HCT116 (cell line): ENCODE data around the gene ITM2C. TPM values are rescaled to one million over a fixed set of nuclear protein-coding genes. Genes with fewer than 3 reads are reported as not detected.

Source experiments
- ATAC-seq: fragments of 200-7000 bp; cut with Tn5 transposase; 2 replicates; pipeline ENCODE4 v1.9.1; 2020; ENCODE audit warnings: mild to moderate bottlenecking, moderate library complexity
- BruUV-seq: library from RNA; stranded (reverse); fragments of 400-500 nt; replicated peaks from 2 replicates; lab custom pipeline; 2021; lab: Mats Ljungman, UMichigan
- CTCF ChIA-PET: fragments of 300-600 bp; sonication (Branson Sonifier 250); formaldehyde crosslinking; loops from one replicate; lab custom pipeline; 2021; ENCODE audit warnings: antibody characterized with exemption; lab: Charles Lee
- POLR2A ChIA-PET: fragments of 300-600, 350-600 bp; sonication (Branson Sonifier 250); formaldehyde crosslinking; loops from one replicate; lab custom pipeline; 2021; ENCODE audit warnings: antibody characterized with exemption; lab: Charles Lee
- RAD21 ChIA-PET, 2 experiments: fragments of 300-600 bp; sonication (Branson Sonifier 250); formaldehyde crosslinking; loops; one replicate each; lab custom pipeline; 2023; ENCODE audit warnings: low total read pairs in 2 of 2; ENCODE audit not compliant: uncharacterized antibody in 2 of 2, unreplicated experiment in 2 of 2, low non-redundant PET in 1 of 2; lab: Charles Lee
- DNase-seq: peaks from one replicate; pipeline ENCODE4 v3.0.0-alpha.2; 2010; ENCODE audit warnings: low read depth, low spot score
- H2AFZ ChIP-seq: fragments of 200-600 bp; shearing (Covaris generic), sonication (generic); 2 replicates; pipeline ENCODE4 v1.6.1; 2017; ENCODE audit warnings: low read depth, mixed run types, mixed read lengths, antibody characterized with exemption, low read length; ENCODE audit not compliant: poor library complexity, severe bottlenecking
- H3K27ac ChIP-seq: 2 replicates; pipeline ENCODE4 v1.5.1; 2012; ENCODE audit warnings: low read depth, low read length
- H3K27me3 ChIP-seq: fragments of 200-600 bp; sonication (generic); 2 replicates; pipeline ENCODE4 v1.6.1; 2016; ENCODE audit warnings: mixed run types, low read length, mixed read lengths; ENCODE audit not compliant: insufficient read depth
- H3K36me3 ChIP-seq, 2 experiments: fragments of 200-500 bp in 1 of 2; fragments of 200-600 bp in 1 of 2; sonication (Bioruptor generic) in 1 of 2; sonication (generic) in 1 of 2; 2 replicates each; pipeline versions ENCODE4 v1.5.1 to v1.6.1; 2014 to 2016; ENCODE audit warnings: low read length in 2 of 2, inconsistent platforms in 1 of 2, mixed read lengths in 1 of 2, mixed run types in 1 of 2; ENCODE audit not compliant: insufficient read depth in 2 of 2, control insufficient read depth in 1 of 2
- H3K4me1 ChIP-seq, 2 experiments: fragments of 200-600 bp in 1 of 2; sonication (generic) in 1 of 2; 2 replicates each; pipeline versions ENCODE4 v1.5.1 to v1.6.1; 2012 to 2017; ENCODE audit warnings: low read length in 2 of 2, inconsistent platforms in 1 of 2, mild to moderate bottlenecking in 1 of 2, mixed read lengths in 1 of 2, mixed run types in 1 of 2, moderate library complexity in 1 of 2; ENCODE audit not compliant: insufficient read depth in 2 of 2, control insufficient read depth in 1 of 2
- H3K4me2 ChIP-seq: fragments of 200-600 bp; sonication (generic); 2 replicates; pipeline ENCODE4 v1.6.1; 2017; ENCODE audit warnings: mixed run types, low read length, mixed read lengths
- H3K4me3 ChIP-seq, 2 experiments: fragments of 200-600 bp in 1 of 2; sonication (generic) in 1 of 2; replicated peaks in 1 of 2; 2 replicates each; pipeline ENCODE4 v1.5.1; 2011 to 2016; ENCODE audit warnings: low read length in 2 of 2, control low read depth in 1 of 2, low read depth in 1 of 2, mild to moderate bottlenecking in 1 of 2, mixed read lengths in 1 of 2, mixed run types in 1 of 2
- H3K79me2 ChIP-seq: fragments of 200-600 bp; sonication (generic); 2 replicates; pipeline ENCODE4 v1.6.1; 2017; ENCODE audit warnings: mild to moderate bottlenecking, mixed run types, low read length, moderate library complexity, mixed read lengths; ENCODE audit not compliant: insufficient read depth
- H3K9ac ChIP-seq: fragments of 200-600 bp; sonication (generic); 2 replicates; pipeline ENCODE4 v1.6.1; 2016; ENCODE audit warnings: low read length, mixed read lengths
- H3K9me2 ChIP-seq: fragments of 200-600 bp; sonication (generic), shearing (Covaris generic); 2 replicates; pipeline ENCODE4 v1.6.1; 2017; ENCODE audit warnings: mixed run types, mild to moderate bottlenecking, moderate library complexity; ENCODE audit not compliant: insufficient read depth
- H3K9me3 ChIP-seq, 2 experiments: fragments of 200-500 bp in 1 of 2; fragments of 200-600 bp in 1 of 2; sonication (Bioruptor generic) in 1 of 2; sonication (generic) in 1 of 2; 2 replicates each; pipeline ENCODE4 v1.6.1; 2014 to 2017; ENCODE audit warnings: low read length in 2 of 2, mixed read lengths in 2 of 2, inconsistent platforms in 1 of 2, low read depth in 1 of 2, mild to moderate bottlenecking in 1 of 2, mixed run types in 1 of 2, moderate library complexity in 1 of 2; ENCODE audit not compliant: control insufficient read depth in 1 of 2, insufficient read depth in 1 of 2
- H4K20me1 ChIP-seq: fragments of 200-600 bp; sonication (generic), shearing (Covaris generic); 2 replicates; pipeline ENCODE4 v1.6.1; 2017; ENCODE audit warnings: mixed run types, mild to moderate bottlenecking, moderate library complexity; ENCODE audit not compliant: insufficient read depth
- EGR1 ChIP-seq: IDR thresholded peaks from 2 replicates; pipeline ENCODE4 v1.6.1; 2012; ENCODE audit warnings: low read depth
- EZH2 ChIP-seq: fragments of 200-600 bp; sonication (generic); IDR thresholded peaks from 2 replicates; pipeline ENCODE4 v1.6.1; 2017; ENCODE audit warnings: antibody characterized with exemption, mixed run types
- FOSL1 ChIP-seq: IDR thresholded peaks from 2 replicates; pipeline ENCODE4 v1.6.1; 2012; ENCODE audit warnings: low read depth
- JUND ChIP-seq: IDR thresholded peaks from 2 replicates; pipeline ENCODE4 v1.6.1; 2012
- POLR2A ChIP-seq: IDR thresholded peaks from 2 replicates; pipeline ENCODE4 v1.7.0; 2011; ENCODE audit warnings: borderline replicate concordance; ENCODE audit not compliant: insufficient read depth, insufficient read length; ENCODE audit errors: extremely low read depth
- POLR2AphosphoS5 ChIP-seq: IDR thresholded peaks from 2 replicates; pipeline ENCODE4 v1.6.1; 2011; ENCODE audit warnings: mild to moderate bottlenecking, low read depth, low read length, moderate library complexity
- RAD21 ChIP-seq: IDR thresholded peaks from 2 replicates; pipeline ENCODE4 v1.6.1; 2012; ENCODE audit warnings: low read depth, mild to moderate bottlenecking
- YY1 ChIP-seq: IDR thresholded peaks from 2 replicates; pipeline ENCODE4 v1.6.1; 2011; ENCODE audit warnings: low read length, low read depth, moderate library complexity, mild to moderate bottlenecking; ENCODE audit not compliant: insufficient replicate concordance; ENCODE audit errors: extremely low read depth
- intact Hi-C: fragments of 100-400 bp; cut with micrococcal nuclease; formaldehyde crosslinking; loops from 2 replicates; pipeline ENCODE4 v1.10.0; 2022
- total RNA-seq: library from RNA; stranded (reverse); gene quantifications from one replicate; pipeline ENCODE4 v1.2.1, GENCODE V29; 2021; ENCODE audit not compliant: unreplicated experiment
- TF ChIP-seq, protein P1 (sequence below), 3 experiments: fragments of 200-600 bp in 1 of 3; sonication (generic) in 1 of 3; IDR thresholded peaks in 2 of 3; conservative IDR thresholded peaks in 1 of 3; 2 replicates each; pipeline ENCODE4 v1.5.1; 2012 to 2017; ENCODE audit warnings: low read depth in 2 of 3, low read length in 2 of 3, antibody characterized with exemption in 1 of 3, borderline replicate concordance in 1 of 3, control low read depth in 1 of 3, mild to moderate bottlenecking in 1 of 3, mixed read lengths in 1 of 3, mixed run types in 1 of 3, moderate library complexity in 1 of 3; ENCODE audit not compliant: insufficient read depth in 1 of 3
- TF ChIP-seq, protein P2 (sequence below): IDR thresholded peaks from 2 replicates; pipeline ENCODE4 v1.6.1; 2011; ENCODE audit warnings: mild to moderate bottlenecking, low read length, moderate library complexity; ENCODE audit not compliant: insufficient replicate concordance; ENCODE audit errors: extremely low read depth

ITM2C gene
- total RNA-seq, 1 experiment from 2014 or later: 117 TPM

DNA sequence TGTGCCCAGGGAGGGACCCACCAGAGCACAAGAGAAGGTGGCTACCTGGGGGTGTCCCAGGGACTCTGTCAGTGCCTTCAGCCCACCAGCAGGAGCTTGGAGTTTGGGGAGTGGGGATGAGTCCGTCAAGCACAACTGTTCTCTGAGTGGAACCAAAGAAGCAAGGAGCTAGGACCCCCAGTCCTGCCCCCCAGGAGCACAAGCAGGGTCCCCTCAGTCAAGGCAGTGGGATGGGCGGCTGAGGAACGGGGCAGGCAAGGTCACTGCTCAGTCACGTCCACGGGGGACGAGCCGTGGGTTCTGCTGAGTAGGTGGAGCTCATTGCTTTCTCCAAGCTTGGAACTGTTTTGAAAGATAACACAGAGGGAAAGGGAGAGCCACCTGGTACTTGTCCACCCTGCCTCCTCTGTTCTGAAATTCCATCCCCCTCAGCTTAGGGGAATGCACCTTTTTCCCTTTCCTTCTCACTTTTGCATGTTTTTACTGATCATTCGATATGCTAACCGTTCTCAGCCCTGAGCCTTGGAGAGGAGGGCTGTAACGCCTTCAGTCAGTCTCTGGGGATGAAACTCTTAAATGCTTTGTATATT lies 14.0 kb downstream of the ITM2C start:
- Histone ChIP-seq H3K27ac (no peak overlapping the region), H2AFZ (no peak overlapping the region), H3K4me2 (no peak overlapping the region), H3K9ac (no peak overlapping the region), H3K9me3 (no peaks in the 10 kb centered on the region), H3K36me3 (peaks cover 12 to 15% of the 10 kb centered on the region in 2 experiments; a peak in 2 of 4 replicates), H3K4me3 (no peak overlapping the region), H4K20me1 (no peaks in the 10 kb centered on the region), H3K4me1 (no peaks in the 10 kb centered on the region), H3K79me2 (no peaks in the 10 kb centered on the region), H3K9me2 (no peaks in the 10 kb centered on the region), H3K27me3 (no peaks in the 10 kb centered on the region)
- ATAC-seq: no peak
- ChIA-PET RAD21 (no interaction called here), CTCF (no interaction called here), POLR2A (no interaction called here)
- intact Hi-C loops: no loop called here
- TF ChIP-seq EZH2 (no peak), JUND (no peak), POLR2AphosphoS5 (no peak), POLR2A (no peak), FOSL1 (no peak), EGR1 (no peak)
- TF ChIP-seq, protein P1, sequence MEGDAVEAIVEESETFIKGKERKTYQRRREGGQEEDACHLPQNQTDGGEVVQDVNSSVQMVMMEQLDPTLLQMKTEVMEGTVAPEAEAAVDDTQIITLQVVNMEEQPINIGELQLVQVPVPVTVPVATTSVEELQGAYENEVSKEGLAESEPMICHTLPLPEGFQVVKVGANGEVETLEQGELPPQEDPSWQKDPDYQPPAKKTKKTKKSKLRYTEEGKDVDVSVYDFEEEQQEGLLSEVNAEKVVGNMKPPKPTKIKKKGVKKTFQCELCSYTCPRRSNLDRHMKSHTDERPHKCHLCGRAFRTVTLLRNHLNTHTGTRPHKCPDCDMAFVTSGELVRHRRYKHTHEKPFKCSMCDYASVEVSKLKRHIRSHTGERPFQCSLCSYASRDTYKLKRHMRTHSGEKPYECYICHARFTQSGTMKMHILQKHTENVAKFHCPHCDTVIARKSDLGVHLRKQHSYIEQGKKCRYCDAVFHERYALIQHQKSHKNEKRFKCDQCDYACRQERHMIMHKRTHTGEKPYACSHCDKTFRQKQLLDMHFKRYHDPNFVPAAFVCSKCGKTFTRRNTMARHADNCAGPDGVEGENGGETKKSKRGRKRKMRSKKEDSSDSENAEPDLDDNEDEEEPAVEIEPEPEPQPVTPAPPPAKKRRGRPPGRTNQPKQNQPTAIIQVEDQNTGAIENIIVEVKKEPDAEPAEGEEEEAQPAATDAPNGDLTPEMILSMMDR (IDR thresholded peaks at IDR 0.05 in 2 of 3, conservative IDR thresholded peaks at IDR 0.05 in 1 of 3; ENCODE audit: borderline replicate concordance in 1 of 3, insufficient read depth in 1 of 3, low read depth in 2 of 3, low read length in 2 of 3): no peak
- no peak for DNase-seq
- BruUV-seq: TSS peak; percentile 73

DNA sequence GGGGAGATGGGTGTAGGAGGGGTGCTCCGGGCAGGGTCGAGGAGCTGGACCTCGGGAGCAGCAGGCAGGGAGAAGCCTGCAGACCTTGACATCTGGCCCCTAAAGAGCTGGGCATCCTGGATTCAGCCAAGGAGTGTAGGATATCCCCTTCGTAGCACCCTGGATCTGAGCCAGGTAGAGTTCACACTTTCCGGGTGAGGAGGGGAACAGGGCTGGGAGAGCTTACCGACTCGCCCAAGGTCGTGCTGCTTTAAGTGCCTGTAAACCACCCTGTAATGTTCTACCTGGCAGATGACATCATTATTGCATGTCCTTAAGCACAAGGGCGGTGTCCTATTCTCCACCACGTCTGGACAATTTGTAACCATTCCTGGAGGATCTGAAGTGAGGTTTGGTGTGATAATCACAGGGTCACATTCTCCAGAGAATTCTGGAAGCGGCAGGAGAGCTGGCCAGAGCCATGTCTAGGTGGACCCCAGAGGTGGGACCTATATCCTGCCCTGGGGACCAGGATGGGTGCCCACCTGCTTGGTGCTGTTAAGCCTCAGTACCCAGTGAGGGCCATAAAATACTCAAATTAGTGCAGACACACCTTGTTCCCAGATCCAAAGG lies 14.6 kb downstream of the ITM2C start:
- no peak overlapping the region for H3K4me3 ChIP-seq
- ChIA-PET RAD21 (no interaction called here), CTCF (no interaction called here), POLR2A (no interaction called here)
- no peak overlapping the region for H3K9ac ChIP-seq
- no TSS peak for BruUV-seq
- intact Hi-C loops: no loop called here
- no peaks in the 10 kb centered on the region for H3K4me1 ChIP-seq
- no peaks in the 10 kb centered on the region for H3K79me2 ChIP-seq
- H3K9me2 ChIP-seq: no peaks in the 10 kb centered on the region
- DNase-seq (no peak), ATAC-seq (no peak)
- H4K20me1 ChIP-seq: no peaks in the 10 kb centered on the region
- no peak overlapping the region for H2AFZ ChIP-seq
- no peaks in the 10 kb centered on the region for H3K27me3 ChIP-seq
- no peak overlapping the region for H3K4me2 ChIP-seq
- H3K36me3 ChIP-seq: peaks cover 12 to 15% of the 10 kb centered on the region in 2 experiments; a peak in 2 of 4 replicates
- no peak overlapping the region for H3K27ac ChIP-seq
- no peaks in the 10 kb centered on the region for H3K9me3 ChIP-seq
- TF ChIP-seq, protein P2, sequence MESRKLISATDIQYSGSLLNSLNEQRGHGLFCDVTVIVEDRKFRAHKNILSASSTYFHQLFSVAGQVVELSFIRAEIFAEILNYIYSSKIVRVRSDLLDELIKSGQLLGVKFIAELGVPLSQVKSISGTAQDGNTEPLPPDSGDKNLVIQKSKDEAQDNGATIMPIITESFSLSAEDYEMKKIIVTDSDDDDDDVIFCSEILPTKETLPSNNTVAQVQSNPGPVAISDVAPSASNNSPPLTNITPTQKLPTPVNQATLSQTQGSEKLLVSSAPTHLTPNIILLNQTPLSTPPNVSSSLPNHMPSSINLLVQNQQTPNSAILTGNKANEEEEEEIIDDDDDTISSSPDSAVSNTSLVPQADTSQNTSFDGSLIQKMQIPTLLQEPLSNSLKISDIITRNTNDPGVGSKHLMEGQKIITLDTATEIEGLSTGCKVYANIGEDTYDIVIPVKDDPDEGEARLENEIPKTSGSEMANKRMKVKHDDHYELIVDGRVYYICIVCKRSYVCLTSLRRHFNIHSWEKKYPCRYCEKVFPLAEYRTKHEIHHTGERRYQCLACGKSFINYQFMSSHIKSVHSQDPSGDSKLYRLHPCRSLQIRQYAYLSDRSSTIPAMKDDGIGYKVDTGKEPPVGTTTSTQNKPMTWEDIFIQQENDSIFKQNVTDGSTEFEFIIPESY: no peak
- TF ChIP-seq POLR2AphosphoS5 (no peak), RAD21 (no peak), YY1 (no peak)
- TF ChIP-seq, protein P1 (IDR thresholded peaks at IDR 0.05 in 2 of 3, conservative IDR thresholded peaks at IDR 0.05 in 1 of 3; ENCODE audit: borderline replicate concordance in 1 of 3, insufficient read depth in 1 of 3, low read depth in 2 of 3, low read length in 2 of 3): no peak
